Dedifferentiated amniotic fluid mesenchymal stem cell (primary cell): ENCODE measurements around the gene SPDEF.

Experiments
- DNase-seq: peaks from one replicate; pipeline ENCODE4 v3.0.0-alpha.2; 2016; ENCODE audit errors: extremely low spot score

SPDEF gene

DNA sequence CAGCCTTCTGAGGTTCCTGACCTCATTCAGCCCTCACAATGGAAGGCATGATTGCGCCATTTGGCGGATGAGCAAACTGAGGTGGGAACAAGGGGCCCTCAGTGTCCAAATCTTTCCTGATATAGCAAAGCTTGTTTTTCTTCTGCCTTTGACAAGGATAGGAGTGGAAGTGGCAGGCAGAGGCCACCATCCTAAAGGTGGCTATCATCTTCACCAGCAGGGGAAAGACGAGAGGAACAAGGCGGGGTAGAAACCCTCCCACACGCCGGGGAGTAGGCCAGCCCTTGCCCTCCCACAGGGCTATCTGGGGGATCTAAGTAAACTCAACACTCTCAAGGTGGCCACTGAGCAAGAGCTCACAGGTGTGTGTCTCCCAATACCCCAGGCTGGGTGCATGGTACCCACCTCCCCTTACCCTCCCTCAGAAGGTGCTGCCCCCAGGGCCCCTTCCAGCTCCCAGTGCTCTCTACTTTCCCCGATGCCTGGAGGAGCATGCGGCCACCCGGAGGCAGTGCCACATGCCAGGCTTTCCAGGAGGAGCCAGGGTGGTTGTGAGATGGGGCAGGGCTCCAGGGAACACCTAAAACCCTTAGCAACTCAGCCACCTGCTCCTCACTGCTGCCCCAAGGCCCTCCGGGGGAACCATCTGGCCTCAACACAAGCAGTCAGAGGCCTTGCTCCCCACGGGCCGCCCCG lies 11.2 kb downstream of the SPDEF start:
- DNase-seq, result no peak

DNA sequence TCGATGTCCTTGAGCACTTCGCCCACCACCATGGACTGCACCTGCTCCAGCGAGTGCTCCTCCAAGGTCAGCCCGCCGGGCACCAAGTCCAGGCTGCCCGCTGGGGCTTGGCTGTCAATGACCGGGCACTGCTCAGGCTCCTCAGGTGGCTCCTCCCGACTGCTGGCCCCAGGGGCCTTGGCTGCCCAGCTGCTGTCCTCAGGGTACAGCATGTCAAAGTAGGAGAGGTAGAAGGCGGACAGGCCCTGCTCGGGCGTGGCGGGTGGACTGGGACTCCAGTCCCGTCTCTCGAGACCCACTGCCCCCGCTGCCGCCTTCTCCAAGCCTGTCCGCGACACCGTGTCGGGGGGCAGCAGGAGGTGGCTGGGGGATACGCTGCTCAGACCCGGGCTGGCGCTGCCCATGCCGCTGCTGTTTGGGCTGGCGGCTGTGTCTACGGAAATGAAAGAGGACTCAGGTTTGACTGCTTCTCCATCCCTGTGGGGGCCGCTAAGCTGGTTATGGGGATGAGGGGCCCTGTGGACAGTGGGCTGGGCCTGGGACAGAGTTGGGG lies 12.0 kb downstream of the SPDEF start:
- no peak for DNase-seq

DNA sequence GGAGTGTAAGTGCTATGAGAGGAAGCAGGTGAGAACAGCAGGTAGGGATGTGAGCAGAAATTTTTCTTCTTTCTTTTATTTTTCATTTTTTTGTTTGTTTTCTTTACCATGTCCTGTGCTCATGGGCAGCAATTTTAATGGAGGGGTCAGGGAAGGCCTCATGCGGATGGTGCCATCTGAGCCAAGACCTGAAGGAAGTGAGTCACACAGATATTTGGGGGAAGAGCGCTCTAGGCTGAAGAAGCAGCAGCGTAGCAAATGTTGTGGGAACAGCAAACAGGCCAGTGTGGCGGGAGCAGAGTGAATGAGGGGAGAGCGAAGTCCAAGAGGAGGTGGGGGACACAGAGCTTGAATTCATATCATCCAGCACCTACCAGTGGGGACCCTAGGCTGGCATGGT lies 12.7 kb downstream of the SPDEF start:
- no peak for DNase-seq

DNA sequence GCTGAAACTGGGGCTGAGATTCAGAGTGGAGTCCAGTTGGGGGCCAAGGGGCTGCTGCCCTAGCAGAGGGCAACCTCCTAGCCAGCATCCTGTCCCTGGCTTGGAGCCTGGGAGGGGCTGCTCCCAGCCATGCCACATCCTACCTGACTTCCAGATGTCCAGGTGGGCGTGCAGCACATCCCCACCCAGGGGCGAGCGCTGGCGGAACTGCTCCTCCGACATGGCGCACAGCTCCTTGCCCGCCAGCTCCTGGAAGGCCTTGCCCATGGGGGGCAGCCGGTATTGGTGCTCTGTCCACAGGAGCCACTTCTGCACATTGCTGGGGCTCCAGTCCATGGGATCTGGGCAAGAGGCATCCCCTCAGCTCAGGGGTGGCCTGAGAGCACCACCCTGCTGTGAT lies 15.3 kb downstream of the SPDEF start:
- DNase-seq, result no peak

DNA sequence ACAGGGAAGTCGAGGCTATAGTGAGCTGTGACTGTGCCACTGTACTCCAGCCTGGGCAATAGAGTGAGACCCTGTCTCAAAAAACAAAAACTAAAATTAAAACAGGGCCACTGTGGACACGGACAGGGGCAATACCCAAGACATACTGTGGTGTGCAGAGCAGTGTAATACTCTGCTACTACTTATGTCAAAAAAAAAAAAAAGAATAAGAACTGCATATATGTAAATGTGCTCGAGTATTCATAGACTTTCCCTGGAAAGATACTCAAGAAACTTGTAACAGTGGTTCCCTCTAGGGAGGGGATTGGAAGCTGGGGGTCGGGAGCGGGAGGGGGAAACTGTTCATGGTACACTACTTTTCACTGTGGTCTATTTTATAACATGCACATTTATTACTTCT lies 15.9 kb downstream of the SPDEF start:
- no peak for DNase-seq

DNA sequence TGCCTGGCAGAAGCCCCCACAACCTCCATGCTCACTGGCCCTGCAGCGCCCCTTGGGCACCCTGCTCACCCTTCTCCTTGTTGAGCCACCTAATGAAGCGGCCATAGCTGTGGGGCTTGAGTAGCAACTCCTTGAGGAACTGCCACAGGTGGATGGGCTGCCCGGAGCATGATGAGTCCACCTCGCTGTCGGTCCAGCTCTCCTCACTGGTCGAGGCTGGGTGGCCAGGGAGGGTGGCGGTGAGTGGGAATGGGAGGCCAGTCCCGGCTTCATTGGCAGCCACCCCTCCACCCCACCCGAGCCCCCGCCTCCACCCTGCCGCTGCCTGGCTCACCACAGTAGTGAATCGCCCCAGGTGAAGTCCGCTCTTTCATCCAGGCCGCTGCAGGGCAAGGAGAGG lies 16.9 kb downstream of the SPDEF start:
- DNase-seq, result no peak

DNA sequence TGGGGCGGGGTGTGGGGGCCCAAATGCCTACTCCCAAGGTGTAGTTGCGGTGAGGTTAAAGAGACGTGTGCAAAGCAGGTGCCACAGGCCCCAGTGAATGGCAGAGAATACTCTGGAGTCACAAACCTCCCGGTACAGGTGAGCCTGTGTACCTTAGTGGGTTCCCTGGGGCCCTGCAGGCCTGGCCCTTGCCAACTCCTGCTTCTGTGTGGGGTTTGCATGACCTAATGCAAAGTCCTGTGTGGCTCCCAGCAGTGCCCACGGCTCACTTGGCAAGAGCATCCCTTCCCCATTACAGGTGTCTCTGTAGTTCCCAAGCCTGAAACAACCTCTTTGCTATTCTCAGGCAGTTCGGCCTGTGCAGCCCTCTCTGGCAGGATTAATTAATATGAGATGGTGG lies 17.5 kb downstream of the SPDEF start:
- no peak for DNase-seq

DNA sequence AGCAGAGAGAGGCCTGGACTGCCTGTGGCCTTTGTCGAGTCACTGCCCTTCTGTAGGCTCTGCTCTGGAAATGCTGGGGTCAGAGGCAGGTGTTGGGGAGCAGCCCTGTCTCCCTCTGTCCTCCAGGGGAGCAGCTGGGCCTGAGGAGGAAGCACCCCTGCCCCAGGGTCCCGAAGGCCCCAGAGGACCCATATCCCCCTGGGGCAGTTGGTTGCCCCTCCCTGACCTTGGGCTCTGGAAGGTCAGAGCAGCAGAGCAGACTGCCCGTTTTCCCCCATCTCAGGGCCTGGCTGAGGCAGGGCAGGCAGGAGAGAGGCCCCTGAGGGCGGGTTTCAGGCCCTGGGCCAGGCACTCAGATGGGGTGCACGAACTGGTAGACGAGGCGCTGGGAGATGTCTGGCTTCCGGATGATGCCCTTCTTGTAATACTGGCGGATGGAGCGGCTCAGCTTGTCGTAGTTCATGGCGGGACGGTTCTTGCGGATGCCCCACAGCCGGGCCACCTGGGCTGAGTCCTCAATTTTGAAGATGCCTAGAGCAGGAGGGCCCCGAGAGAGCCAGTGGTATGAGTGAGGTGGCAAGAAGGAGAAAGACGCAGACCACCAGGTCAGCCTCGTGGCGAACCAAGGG lies 18.1 kb downstream of the SPDEF start:
- DNase-seq, result no peak

DNA sequence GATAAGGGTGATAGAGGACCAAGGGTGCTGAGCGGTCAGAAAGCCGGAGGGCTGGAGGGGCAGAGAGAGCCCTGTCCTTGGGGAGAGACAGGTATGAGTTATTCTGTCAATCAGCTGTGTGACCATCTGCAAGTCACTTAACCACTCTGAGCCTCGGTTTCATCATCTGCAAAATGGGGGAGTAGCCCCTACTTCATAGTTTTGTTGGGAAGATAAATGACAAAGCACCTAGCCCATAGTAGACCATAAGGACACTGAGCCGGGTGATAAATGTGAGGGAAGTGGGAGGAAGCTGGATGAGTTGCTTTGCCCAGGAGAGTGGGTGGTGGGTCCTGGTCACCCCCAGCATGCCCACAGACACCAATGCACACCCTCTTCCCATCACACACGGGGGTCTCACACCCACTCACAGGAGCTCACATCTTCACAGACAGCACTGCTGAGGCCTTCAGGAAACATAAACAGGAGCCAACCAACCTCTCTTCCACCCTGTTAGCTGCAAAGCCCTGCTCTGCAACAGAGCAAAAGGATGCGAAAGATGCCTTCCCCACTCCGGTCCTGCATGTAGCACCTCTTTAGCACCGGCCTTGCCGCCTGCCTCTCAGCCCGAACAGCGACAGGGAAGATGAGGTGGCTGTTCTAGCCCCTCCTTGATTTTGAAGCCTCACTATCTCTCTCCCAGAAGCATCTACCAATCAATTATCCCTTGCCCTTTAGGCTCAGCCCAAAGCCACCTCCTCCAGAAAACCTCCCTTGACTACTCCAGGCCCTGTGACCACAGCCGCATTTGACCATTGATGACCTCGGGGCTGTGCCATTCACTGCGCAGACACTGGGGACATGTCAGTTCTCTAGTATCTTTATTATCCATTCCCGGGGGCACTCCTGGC lies 18.9 kb downstream of the SPDEF start:
- DNase-seq, result no peak

DNA sequence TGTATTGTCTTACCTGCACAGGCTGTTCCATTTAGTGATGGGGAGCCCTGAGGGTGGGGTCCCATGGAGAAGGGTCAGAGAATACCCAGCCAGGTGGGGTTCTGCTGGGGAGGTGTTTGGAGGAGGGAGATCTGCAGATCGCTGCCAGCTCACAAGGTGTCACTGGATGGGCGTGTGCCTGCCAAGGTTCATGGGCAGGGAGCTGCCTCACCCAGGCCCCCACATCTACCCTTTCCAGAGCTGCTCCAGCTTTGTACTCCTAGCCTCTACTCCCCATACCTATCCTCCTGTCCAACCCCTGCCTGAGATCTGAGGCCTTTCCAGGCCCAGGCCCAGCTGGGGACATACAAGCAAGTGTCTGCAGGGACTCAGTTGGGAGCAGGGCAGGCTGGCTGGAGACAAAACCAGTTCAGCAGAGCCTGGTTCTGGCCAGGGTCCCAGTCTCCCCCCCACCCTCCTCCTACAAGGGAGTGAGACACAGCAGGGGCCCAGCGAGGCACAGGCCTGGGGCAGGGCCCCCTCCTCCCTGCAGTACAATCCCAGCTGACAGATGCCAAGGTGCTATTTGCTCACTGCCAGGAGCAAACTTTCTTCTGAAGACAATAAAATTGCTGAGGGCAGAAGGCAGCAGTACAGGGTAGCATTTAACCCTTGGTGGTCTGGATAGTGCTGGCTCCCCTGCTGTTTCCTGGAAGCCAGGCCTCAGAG lies 19.7 kb downstream of the SPDEF start:
- DNase-seq, result no peak

DNA sequence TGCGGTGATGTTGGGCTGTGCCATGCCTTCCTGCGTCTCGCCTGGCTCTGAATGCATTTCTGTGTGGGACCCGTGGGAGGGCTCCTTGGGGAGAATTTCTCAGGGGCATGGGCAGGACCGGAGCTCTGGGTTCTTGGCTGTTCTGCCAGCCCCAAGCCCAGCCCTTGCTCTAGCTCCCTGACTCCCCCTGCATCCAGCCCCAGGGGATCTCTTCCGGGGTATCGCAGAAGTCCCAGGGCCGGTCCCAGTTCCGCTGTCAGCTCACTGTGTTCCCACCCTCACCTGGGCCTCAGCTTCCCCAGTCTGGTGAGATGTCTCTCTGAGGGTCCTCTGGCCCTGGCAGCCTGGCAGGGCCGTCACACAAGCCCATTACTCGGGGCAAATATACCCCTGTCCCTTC lies 20.5 kb downstream of the SPDEF start:
- DNase-seq, result no peak

DNA sequence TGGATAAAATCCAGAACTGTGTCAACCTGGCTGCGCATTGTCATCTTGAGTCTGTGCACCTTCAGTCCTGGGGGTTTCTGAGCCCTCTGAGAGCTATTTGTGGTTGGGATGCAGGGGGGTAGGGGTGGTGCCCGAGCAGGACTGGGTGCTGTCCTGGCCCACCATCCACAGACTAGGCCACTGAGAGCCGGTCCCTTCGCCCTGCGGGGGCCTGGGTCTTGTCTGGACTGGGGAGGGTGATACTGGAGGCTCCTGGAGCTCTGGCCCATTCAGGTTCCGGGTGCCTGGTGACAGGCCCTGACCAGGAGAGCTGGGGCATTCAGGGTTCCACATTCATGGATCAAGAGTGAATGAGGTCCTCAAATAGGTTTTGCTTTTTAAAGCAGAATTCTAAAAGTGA lies 20.9 kb downstream of the SPDEF start:
- no peak for DNase-seq

DNA sequence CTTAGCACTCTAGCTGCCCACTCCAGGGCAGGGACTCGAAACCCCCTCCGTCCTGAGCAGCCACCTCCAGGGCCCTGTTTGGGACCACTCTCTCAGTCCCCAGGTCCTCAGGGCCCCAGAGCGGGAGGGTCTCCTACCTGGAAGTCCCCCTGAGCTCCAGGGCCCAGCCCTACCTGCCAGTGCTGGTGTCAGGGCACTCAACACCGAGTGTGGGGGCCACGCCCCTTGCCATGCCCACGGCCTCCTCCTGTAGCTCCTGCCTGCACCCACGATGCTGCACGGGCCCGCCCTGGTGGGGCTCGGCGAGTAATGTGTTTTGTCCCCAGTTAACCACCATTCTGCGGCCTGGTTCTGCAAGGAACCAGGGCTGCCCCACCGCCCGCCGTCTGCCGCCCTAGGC lies 21.5 kb downstream of the SPDEF start:
- DNase-seq, result no peak

DNA sequence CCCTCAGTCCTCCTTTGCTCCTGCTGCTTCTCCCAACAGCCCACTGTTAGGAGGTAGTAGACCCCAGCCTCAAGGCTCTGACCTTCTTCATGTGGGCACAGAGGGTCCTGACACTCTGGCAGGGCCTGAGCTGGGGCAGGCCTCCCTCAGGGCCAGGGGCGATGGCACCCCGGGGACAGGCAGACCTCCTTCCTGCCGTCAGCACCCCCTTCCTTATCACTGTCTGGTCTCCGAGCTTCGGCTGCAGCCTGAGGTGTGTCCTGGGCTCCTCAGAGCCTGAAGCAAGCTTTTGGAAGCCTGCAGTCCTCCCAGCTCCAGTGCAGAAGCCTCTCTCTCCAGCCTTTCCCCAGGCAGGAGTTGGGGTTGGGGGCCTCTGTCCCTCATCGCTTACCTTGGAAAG lies 22.0 kb downstream of the SPDEF start:
- no peak for DNase-seq

DNA sequence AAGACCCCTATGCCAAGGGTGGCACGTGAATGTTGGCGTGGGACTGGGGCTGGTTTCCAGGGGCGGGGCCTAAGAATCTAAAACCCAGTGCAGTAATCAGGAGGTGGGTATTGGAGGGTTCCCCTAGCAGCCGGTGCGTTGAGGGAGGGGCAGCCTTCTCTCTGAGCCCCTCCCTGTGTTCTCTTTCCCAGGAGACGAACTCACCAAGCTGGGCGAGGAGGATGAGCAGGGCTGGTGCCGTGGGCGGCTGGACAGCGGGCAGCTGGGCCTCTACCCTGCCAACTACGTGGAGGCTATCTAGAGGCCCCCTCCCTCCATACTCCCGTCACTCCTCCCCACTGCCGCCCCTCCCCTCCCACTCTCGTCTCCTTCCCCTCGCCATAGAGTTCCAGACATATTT lies 23.9 kb downstream of the SPDEF start:
- DNase-seq, result no peak

DNA sequence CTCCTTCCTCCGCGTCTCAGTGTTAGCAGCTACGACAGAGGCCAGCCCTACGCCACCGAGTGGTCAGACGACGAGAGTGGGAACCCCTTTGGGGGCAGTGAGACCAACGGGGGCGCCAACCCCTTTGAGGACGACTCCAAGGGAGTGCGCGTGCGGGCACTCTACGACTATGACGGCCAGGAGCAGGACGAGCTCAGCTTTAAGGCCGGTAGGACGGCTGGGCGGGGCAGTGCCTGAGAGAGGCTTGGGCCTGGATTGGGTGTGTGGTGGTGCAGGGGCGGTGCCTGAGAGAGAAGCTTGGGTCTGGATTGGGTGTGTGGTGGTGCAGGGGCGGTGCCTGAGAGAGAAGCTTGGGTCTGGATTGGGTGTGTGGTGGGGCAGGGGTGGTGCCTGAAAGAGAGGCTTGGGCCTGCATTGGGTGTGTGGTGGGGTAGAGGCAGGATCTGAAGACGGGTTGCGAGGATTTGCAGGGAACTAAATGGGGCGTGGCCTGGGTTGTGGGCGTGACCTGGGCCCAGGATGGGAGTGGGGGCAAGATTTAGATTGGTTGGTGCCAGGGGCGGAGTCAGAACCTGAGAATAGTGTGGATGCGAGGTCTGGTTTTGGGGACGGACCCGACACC lies 24.4 kb downstream of the SPDEF start:
- no peak for DNase-seq

DNA sequence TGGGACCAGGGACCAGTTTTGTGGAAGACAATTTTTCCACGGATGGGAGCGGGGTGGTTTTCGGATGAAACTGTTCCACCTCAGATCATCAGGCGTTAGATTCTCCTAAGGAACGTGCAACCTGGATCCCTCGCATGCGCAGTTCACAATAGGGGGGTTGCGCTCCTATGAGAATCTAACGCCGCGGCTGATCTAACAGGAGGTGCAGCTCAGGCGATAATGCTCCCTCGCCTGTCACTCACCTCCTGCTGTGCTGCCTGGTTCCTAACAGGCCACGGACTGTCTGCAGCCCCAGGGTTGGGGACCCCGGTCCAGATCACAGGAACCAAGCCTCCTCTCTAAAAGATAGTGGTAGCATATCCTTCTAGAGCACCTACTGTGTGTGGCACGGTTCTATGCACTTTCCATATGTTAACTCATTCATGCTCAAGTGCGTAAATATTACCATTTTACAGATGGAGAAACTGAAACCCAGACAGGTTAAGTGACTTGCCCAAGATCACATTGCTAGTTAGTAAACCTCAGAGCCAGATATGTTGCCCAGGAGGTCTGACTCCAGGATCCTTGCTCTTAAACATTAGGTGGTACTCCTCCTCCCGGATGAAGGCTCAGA lies 25.3 kb downstream of the SPDEF start:
- no peak for DNase-seq

DNA sequence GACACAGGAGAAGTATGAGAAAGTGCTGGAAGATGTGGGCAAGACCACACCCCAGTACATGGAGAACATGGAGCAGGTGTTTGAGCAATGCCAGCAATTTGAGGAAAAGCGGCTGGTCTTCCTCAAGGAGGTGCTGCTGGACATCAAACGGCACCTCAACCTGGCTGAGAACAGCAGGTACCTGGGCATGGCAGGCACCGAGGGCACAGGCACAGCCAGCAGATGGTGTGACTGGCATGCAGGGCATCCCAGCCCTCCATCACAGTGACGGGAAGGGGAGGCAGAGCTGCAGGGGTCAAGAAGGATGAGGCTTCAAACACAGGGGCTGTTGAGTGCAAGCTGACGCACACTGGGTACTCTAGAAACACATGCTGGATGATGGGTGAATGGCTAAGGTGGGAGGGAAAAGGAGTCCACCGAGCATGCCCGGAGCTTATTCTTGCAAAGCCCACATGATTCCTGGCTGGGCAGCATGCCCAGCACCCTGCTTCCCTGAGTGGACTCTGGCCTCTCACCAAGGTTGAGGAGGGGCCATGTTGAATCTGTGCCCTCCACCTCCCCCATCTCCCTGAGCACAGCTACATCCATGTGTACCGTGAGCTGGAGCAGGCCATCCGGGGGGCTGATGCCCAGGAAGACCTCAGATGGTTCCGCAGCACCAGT lies 26.3 kb downstream of the SPDEF start:
- DNase-seq, result no peak

DNA sequence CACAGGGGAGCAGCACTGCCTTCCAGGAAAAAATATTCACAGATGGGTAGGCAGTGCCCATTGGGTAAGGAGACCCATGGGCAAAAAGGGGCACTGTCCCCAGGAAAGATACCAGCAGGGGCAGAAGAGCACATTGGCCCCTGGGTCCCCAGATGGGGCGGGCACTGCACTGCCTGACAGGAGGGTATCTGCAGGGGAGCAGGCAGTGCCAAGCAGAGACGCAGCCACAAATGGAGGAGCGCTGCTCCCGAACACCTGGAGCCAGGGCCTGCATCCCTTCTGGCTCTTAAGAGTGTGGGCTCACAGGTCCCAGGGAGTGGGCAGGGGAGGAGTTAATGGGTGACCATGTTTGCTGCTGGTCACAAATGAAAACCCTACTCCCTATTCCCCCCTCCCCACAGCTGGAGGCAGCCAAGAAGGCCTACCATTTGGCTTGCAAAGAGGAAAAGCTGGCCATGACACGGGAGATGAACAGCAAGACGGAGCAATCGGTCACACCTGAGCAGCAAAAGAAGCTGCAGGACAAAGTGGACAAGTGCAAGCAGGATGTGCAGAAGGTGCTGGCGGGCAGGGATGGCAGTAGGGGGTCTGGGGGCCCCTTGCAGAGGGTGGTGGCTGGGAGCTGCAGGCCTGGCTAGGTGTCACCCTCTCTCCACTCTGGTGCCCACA lies 27.0 kb downstream of the SPDEF start:
- no peak for DNase-seq
